HepG2 (cell line): Measurements from ENCODE around the gene ARID5B. TPM values are rescaled to one million over a fixed set of nuclear protein-coding genes. Genes with fewer than 3 reads are reported as not detected.

Experiments
- AGO2 ChIP-seq: fragments of 200-400 bp; formaldehyde crosslinking; optimal IDR thresholded peaks from 2 replicates; pipeline ENCODE3; 2017; ENCODE audit warnings: mild to moderate bottlenecking, low read depth, low read length, moderate library complexity
- AHR ChIP-seq: IDR thresholded peaks from 2 replicates; pipeline ENCODE4 v1.6.1; 2018; ENCODE audit warnings: missing genetic modification reagents, missing compliant biosample characterization
- ETV6 ChIP-seq: sonication (generic); formaldehyde crosslinking; conservative IDR thresholded peaks from 2 replicates; pipeline ENCODE4 v1.4.0; 2020; ENCODE audit warnings: missing genetic modification reagents
- HDAC2 ChIP-seq: sonication (generic); formaldehyde crosslinking; IDR thresholded peaks from 2 replicates; pipeline ENCODE4 v1.4.0; 2020; ENCODE audit warnings: missing genetic modification reagents
- NFATC3 ChIP-seq: sonication (generic); formaldehyde crosslinking; IDR thresholded peaks from 2 replicates; pipeline ENCODE4 v1.5.1; 2020; ENCODE audit warnings: mild to moderate bottlenecking, missing genetic modification reagents
- SAFB2 ChIP-seq: sonication (generic); formaldehyde crosslinking; IDR thresholded peaks from 2 replicates; pipeline ENCODE4 v1.5.1; 2020; ENCODE audit warnings: missing genetic modification reagents, low read depth, mild to moderate bottlenecking, borderline replicate concordance
- TAF1 ChIP-seq: sonication (generic); formaldehyde crosslinking; IDR thresholded peaks from 2 replicates; pipeline ENCODE4 v1.4.0; 2020; ENCODE audit warnings: missing genetic modification reagents
- U2AF1 ChIP-seq: fragments of 200-400 bp; formaldehyde crosslinking; optimal IDR thresholded peaks from 2 replicates; pipeline ENCODE3; 2017; ENCODE audit warnings: mild to moderate bottlenecking, low read depth, low read length
- ZBTB38 ChIP-seq: sonication (generic); formaldehyde crosslinking; IDR thresholded peaks from 2 replicates; pipeline ENCODE4 v1.5.1; 2020; ENCODE audit warnings: mild to moderate bottlenecking, missing genetic modification reagents
- ZKSCAN8 ChIP-seq: IDR thresholded peaks from 2 replicates; pipeline ENCODE4 v1.6.1; 2016; ENCODE audit warnings: borderline replicate concordance, missing genetic modification reagents, missing compliant biosample characterization
- ZNF367 ChIP-seq: sonication (generic); formaldehyde crosslinking; IDR thresholded peaks from 2 replicates; pipeline ENCODE4 v1.4.0; 2020; ENCODE audit warnings: missing genetic modification reagents, borderline replicate concordance
- ZNF543 ChIP-seq: sonication (generic); formaldehyde crosslinking; IDR thresholded peaks from 2 replicates; pipeline ENCODE4 v1.4.0; 2020; ENCODE audit warnings: mild to moderate bottlenecking, missing genetic modification reagents
- ZNF607 ChIP-seq: sonication (generic); formaldehyde crosslinking; IDR thresholded peaks from 2 replicates; pipeline ENCODE4 v1.5.1; 2020; ENCODE audit warnings: missing genetic modification reagents, mild to moderate bottlenecking, borderline replicate concordance
- polyA plus RNA-seq, 8 experiments: library from polyadenylated mRNA; depleted of rRNA in 3 of 8; stranded (reverse) in 7 of 8; unstranded in 1 of 8; fragments of >200 nt; fragmentation: Illumina TruSeq in 4 of 8; extraction: Trizol in 4 of 8; gene quantifications; 2 replicates each; pipeline versions ENCODE4 v1.2.1 to v1.2.3, GENCODE V29; 2011 to 2016; ENCODE audit warnings: low read depth in 4 of 8, missing spikeins in 1 of 8, mixed read lengths in 1 of 8; ENCODE audit not compliant: insufficient read depth in 1 of 8
- total RNA-seq, 5 experiments: library from RNA; depleted of rRNA; stranded (reverse); fragments of >200 nt; fragmentation: Illumina TruSeq; extraction: Trizol; gene quantifications; 2 replicates each; pipeline ENCODE4 v1.2.3, GENCODE V29; 2016; ENCODE audit warnings: low read depth in 1 of 5
- TF ChIP-seq, protein P1 (sequence below): sonication (generic); formaldehyde crosslinking; IDR thresholded peaks from 2 replicates; pipeline ENCODE4 v1.4.0; 2020; ENCODE audit warnings: missing genetic modification reagents
- TF ChIP-seq, protein P2 (sequence below): sonication (generic); formaldehyde crosslinking; conservative IDR thresholded peaks from 2 replicates; pipeline ENCODE4 v1.4.0; 2020; ENCODE audit warnings: missing genetic modification reagents
- TF ChIP-seq, protein P3 (sequence below): sonication (generic); formaldehyde crosslinking; IDR thresholded peaks from 2 replicates; pipeline ENCODE4 v1.4.0; 2020; ENCODE audit warnings: mild to moderate bottlenecking, missing genetic modification reagents, borderline replicate concordance
- TF ChIP-seq, protein P4 (sequence below): sonication (generic); formaldehyde crosslinking; IDR thresholded peaks from 2 replicates; pipeline ENCODE4 v1.8.0; 2022; ENCODE audit warnings: missing genetic modification reagents, mild to moderate bottlenecking, borderline replicate concordance
- TF ChIP-seq, protein P5 (sequence below): IDR thresholded peaks from 2 replicates; pipeline ENCODE4 v1.6.1; 2016; ENCODE audit warnings: mild to moderate bottlenecking

Gene ARID5B
- total and polyA plus RNA-seq, 2 of the 13 experiments (the other 11 are each of a cell fraction or from before 2014, with no cell fraction given): 6.2 to 21.1 TPM

DNA sequence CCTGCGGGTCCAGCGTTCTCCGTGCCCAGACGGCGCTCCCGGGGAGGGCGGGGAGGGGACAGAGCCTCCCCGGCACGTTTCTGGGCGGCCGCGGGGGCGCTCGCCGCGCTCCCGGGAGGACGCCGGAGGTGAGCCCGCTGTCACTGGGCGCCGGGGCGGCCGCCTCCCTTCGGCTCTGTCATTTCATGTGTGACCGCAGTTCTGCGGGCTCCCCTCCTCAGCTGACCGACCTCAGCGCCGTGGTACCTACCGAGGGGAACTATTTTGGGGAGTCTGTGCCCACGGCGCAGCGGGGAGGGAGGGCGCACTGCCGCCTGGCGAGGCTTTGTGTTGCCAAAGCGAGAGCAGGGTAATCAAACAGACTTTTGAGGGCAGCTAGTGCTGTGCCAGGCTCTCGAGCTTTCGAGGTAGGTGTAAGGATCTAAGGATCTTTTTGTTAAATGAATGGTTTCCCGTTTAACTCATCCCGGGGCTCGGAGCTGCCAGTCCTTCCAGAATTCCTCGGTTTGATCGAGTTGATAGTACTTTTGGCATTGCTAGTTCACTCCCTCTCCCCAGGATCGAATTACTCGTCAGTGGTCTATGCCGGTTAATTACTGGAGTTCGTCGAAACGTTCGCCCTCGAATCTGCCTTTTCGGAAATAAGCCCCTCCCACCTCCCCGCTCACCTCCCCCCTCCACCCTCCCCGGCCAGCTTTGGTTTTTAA lies 1.9 kb downstream of the ARID5B start (continued):
- TF ChIP-seq U2AF1 (peak; percentile 58), TAF1 (peak; percentile 58), SAFB2 (CRISPR knock-in tag) (0 out of 2 replicates have a peak, but pooled peaks have one; percentile 20), ZBTB38 (CRISPR knock-in tag) (peak; percentile 49; the same call in 1 of the 2 replicates), ZNF367 (CRISPR knock-in tag) (0 out of 2 replicates have a peak, but pooled peaks have one; percentile 20), NFATC3 (no peak), AHR (peak; percentile 66; the same call in 1 of the 2 replicates), ZKSCAN8 (CRISPR knock-in tag) (0 out of 2 replicates have a peak, but pooled peaks have one; percentile 15), AGO2 (peak; percentile 94), ETV6 (CRISPR knock-in tag) (peak; percentile 46; the same call in 1 of the 2 replicates), HDAC2 (0 out of 2 replicates have a peak, but pooled peaks have one; percentile 16), ZNF543 (CRISPR knock-in tag) (peak; percentile 64; the same call in 1 of the 2 replicates), ZNF607 (CRISPR knock-in tag) (no peak)
- TF ChIP-seq, protein P1, sequence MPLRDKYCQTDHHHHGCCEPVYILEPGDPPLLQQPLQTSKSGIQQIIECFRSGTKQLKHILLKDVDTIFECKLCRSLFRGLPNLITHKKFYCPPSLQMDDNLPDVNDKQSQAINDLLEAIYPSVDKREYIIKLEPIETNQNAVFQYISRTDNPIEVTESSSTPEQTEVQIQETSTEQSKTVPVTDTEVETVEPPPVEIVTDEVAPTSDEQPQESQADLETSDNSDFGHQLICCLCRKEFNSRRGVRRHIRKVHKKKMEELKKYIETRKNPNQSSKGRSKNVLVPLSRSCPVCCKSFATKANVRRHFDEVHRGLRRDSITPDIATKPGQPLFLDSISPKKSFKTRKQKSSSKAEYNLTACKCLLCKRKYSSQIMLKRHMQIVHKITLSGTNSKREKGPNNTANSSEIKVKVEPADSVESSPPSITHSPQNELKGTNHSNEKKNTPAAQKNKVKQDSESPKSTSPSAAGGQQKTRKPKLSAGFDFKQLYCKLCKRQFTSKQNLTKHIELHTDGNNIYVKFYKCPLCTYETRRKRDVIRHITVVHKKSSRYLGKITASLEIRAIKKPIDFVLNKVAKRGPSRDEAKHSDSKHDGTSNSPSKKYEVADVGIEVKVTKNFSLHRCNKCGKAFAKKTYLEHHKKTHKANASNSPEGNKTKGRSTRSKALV (CRISPR knock-in tag): 0 out of 2 replicates have a peak, but pooled peaks have one; percentile 32
- TF ChIP-seq, protein P2, sequence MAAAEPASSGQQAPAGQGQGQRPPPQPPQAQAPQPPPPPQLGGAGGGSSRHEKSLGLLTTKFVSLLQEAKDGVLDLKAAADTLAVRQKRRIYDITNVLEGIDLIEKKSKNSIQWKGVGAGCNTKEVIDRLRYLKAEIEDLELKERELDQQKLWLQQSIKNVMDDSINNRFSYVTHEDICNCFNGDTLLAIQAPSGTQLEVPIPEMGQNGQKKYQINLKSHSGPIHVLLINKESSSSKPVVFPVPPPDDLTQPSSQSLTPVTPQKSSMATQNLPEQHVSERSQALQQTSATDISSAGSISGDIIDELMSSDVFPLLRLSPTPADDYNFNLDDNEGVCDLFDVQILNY (CRISPR knock-in tag): no peak
- TF ChIP-seq, protein P3, sequence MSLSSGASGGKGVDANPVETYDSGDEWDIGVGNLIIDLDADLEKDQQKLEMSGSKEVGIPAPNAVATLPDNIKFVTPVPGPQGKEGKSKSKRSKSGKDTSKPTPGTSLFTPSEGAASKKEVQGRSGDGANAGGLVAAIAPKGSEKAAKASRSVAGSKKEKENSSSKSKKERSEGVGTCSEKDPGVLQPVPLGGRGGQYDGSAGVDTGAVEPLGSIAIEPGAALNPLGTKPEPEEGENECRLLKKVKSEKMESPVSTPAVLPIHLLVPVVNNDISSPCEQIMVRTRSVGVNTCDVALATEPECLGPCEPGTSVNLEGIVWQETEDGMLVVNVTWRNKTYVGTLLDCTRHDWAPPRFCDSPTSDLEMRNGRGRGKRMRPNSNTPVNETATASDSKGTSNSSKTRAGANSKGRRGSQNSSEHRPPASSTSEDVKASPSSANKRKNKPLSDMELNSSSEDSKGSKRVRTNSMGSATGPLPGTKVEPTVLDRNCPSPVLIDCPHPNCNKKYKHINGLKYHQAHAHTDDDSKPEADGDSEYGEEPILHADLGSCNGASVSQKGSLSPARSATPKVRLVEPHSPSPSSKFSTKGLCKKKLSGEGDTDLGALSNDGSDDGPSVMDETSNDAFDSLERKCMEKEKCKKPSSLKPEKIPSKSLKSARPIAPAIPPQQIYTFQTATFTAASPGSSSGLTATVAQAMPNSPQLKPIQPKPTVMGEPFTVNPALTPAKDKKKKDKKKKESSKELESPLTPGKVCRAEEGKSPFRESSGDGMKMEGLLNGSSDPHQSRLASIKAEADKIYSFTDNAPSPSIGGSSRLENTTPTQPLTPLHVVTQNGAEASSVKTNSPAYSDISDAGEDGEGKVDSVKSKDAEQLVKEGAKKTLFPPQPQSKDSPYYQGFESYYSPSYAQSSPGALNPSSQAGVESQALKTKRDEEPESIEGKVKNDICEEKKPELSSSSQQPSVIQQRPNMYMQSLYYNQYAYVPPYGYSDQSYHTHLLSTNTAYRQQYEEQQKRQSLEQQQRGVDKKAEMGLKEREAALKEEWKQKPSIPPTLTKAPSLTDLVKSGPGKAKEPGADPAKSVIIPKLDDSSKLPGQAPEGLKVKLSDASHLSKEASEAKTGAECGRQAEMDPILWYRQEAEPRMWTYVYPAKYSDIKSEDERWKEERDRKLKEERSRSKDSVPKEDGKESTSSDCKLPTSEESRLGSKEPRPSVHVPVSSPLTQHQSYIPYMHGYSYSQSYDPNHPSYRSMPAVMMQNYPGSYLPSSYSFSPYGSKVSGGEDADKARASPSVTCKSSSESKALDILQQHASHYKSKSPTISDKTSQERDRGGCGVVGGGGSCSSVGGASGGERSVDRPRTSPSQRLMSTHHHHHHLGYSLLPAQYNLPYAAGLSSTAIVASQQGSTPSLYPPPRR (CRISPR knock-in tag): 0 out of 2 replicates have a peak, but pooled peaks have one; percentile 27
- TF ChIP-seq, protein P4, sequence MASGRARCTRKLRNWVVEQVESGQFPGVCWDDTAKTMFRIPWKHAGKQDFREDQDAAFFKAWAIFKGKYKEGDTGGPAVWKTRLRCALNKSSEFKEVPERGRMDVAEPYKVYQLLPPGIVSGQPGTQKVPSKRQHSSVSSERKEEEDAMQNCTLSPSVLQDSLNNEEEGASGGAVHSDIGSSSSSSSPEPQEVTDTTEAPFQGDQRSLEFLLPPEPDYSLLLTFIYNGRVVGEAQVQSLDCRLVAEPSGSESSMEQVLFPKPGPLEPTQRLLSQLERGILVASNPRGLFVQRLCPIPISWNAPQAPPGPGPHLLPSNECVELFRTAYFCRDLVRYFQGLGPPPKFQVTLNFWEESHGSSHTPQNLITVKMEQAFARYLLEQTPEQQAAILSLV (CRISPR knock-in tag): 0 out of 2 replicates have a peak, but pooled peaks have one; percentile 36
- TF ChIP-seq, protein P5, sequence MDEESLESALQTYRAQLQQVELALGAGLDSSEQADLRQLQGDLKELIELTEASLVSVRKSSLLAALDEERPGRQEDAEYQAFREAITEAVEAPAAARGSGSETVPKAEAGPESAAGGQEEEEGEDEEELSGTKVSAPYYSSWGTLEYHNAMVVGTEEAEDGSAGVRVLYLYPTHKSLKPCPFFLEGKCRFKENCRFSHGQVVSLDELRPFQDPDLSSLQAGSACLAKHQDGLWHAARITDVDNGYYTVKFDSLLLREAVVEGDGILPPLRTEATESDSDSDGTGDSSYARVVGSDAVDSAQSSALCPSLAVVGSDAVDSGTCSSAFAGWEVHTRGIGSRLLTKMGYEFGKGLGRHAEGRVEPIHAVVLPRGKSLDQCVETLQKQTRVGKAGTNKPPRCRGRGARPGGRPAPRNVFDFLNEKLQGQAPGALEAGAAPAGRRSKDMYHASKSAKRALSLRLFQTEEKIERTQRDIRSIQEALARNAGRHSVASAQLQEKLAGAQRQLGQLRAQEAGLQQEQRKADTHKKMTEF: peak; percentile 79; the same call in 1 of the 2 replicates
